NB4 (cell line): ENCODE measurements around the gene ATXN3L.
A peak's percentile ranks its signal among the peaks of the same experiment; 100 is the strongest.

ENCODE experiments used
- DNase-seq: peaks from one replicate; pipeline ENCODE4 v3.0.0; 2010; ENCODE audit warnings: low read depth
- H3K4me3 ChIP-seq: one replicate; pipeline ENCODE4 v1.5.1; 2011; ENCODE audit warnings: mild to moderate bottlenecking, low read depth, low read length, moderate library complexity
- CTCF ChIP-seq: IDR thresholded peaks from one replicate; pipeline ENCODE4 v1.5.1; 2012; ENCODE audit warnings: low read depth, low read length
- MYC ChIP-seq: IDR thresholded peaks from 2 replicates; pipeline ENCODE4 v1.6.1; 2011; ENCODE audit warnings: low read depth, low read length
- POLR2A ChIP-seq: IDR thresholded peaks from 2 replicates; pipeline ENCODE4 v1.6.1; 2011; ENCODE audit warnings: mild to moderate bottlenecking; ENCODE audit not compliant: insufficient read length; ENCODE audit errors: extremely low read depth
- TF ChIP-seq, protein P1 (sequence below): IDR thresholded peaks from 2 replicates; pipeline ENCODE4 v1.6.1; 2011; ENCODE audit warnings: low read depth, low read length

The ATXN3L gene

GRCh38 chrX:13285229-13285628 is 34.6 kb downstream of the ATXN3L start:
- TF ChIP-seq, protein P1, sequence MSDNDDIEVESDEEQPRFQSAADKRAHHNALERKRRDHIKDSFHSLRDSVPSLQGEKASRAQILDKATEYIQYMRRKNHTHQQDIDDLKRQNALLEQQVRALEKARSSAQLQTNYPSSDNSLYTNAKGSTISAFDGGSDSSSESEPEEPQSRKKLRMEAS = no peak
- TF ChIP-seq MYC = no peak
- no peak for TF ChIP-seq POLR2A
- no peak for TF ChIP-seq CTCF
- no peak overlapping the region for H3K4me3 ChIP-seq
- DNase-seq = no peak

DNA sequence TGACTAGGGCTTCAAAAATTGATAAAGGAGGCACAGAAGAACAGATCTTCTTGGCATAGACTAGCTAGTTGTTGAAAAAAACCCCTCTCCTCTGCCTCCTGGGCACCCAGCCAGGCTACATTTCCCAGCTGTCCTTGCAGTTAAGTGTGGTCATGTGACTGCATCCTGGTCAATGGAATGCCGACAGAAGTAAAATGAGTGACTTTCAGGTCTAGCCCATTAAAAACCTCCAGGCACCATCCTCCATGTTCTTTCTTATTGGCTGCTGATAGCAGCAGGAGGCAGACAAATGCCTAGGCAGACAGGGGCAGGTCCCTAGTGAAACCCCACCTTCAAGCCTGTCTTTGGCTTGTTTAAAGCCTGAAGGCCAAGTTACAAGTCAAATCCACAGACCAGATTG is 35.3 kb downstream of the ATXN3L start:
- TF ChIP-seq POLR2A (no peak), CTCF (no peak), MYC (no peak)
- TF ChIP-seq, protein P1 = no peak
- no peak for DNase-seq
- H3K4me3 ChIP-seq = no peak overlapping the region

GRCh38 chrX:13283950-13284546 is 35.8 kb downstream of the ATXN3L start:
- H3K4me3 ChIP-seq = no peak overlapping the region
- DNase-seq = no peak
- TF ChIP-seq, protein P1 = no peak
- no peak for TF ChIP-seq CTCF
- TF ChIP-seq POLR2A = no peak
- no peak for TF ChIP-seq MYC

DNA sequence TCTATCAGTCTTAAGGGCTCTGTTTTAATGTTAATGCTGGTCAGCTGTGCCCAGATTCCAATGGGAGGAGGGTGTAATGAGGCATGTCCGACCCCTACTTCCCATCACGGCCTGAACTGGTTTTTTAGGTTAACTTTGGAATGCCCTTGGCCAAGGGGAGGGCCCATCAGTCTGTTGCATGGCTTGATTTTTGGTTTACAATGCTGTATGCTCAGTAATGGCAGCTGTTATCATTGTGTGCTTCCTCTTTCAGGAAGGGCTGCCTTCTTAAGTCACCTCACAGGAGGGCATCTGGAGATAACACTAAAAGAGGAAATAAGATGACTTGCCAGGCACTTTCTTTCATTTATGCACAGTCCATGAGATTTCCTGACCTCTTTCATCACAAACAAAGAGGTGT is 36.3 kb downstream of the ATXN3L start:
- DNase-seq = peak; percentile 80
- TF ChIP-seq MYC (peak; percentile 40; the same call in 1 of the 2 replicates), CTCF (no peak), POLR2A (no peak)
- TF ChIP-seq, protein P1 = 0 out of 2 replicates have a peak, but pooled peaks have one; percentile 22

DNA sequence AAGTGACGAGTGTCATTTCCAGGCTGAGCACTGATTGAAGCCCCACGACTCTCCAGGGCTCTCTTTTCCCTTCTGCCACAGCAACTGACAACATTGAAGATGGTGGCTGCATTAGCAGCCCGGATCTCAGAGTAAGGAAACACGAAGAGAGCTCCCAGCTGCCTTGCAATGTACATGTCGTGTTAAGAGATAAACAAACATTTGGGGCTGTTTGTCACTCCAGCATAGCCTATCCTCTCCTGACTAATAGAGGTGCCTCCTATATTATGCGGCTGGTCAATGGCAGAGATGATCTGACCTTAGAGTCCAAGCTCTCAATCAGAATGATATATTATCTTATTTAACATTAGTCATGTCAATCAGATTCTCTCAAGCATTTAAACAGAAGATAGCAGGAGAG is 38.6 kb downstream of the ATXN3L start:
- TF ChIP-seq CTCF (no peak), MYC (no peak), POLR2A (no peak)
- TF ChIP-seq, protein P1 = no peak
- DNase-seq = no peak
- H3K4me3 ChIP-seq = no peak overlapping the region

More for the DNA sequence above, 36.3 kb downstream of the ATXN3L start:
- H3K4me3 ChIP-seq = no peak overlapping the region
